ENCODE measurements around the gene TRANK1.

DNA sequence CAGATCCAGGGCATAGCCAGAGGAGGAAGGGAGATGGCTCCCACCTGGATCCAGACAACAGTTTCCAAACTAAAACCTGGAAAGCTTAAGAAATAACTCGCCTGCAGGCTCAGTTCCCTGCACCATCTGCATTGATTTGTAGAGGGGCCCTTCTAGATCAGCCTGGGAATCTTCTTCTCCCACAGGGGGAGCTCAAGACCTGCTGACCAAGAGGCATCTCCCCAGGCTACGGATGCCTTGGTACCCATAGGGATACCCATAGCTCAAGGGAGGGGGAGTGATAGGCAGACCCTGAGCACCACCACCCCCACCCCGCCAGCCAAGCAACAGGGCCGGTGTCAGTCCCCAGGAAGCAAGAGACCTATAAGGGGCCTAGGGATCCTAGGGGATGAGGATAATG, 152.5 kb downstream of the TRANK1 start:
- no peak for TF ChIP-seq POLR2AphosphoS5 (IDR thresholded peaks at IDR 0.05)
- TF ChIP-seq, protein P1, sequence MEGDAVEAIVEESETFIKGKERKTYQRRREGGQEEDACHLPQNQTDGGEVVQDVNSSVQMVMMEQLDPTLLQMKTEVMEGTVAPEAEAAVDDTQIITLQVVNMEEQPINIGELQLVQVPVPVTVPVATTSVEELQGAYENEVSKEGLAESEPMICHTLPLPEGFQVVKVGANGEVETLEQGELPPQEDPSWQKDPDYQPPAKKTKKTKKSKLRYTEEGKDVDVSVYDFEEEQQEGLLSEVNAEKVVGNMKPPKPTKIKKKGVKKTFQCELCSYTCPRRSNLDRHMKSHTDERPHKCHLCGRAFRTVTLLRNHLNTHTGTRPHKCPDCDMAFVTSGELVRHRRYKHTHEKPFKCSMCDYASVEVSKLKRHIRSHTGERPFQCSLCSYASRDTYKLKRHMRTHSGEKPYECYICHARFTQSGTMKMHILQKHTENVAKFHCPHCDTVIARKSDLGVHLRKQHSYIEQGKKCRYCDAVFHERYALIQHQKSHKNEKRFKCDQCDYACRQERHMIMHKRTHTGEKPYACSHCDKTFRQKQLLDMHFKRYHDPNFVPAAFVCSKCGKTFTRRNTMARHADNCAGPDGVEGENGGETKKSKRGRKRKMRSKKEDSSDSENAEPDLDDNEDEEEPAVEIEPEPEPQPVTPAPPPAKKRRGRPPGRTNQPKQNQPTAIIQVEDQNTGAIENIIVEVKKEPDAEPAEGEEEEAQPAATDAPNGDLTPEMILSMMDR (IDR thresholded peaks at IDR 0.05) = no peak

All from upper lobe of left lung (tissue), 4 donors.